ENCODE data around the gene SPEG.

DNA sequence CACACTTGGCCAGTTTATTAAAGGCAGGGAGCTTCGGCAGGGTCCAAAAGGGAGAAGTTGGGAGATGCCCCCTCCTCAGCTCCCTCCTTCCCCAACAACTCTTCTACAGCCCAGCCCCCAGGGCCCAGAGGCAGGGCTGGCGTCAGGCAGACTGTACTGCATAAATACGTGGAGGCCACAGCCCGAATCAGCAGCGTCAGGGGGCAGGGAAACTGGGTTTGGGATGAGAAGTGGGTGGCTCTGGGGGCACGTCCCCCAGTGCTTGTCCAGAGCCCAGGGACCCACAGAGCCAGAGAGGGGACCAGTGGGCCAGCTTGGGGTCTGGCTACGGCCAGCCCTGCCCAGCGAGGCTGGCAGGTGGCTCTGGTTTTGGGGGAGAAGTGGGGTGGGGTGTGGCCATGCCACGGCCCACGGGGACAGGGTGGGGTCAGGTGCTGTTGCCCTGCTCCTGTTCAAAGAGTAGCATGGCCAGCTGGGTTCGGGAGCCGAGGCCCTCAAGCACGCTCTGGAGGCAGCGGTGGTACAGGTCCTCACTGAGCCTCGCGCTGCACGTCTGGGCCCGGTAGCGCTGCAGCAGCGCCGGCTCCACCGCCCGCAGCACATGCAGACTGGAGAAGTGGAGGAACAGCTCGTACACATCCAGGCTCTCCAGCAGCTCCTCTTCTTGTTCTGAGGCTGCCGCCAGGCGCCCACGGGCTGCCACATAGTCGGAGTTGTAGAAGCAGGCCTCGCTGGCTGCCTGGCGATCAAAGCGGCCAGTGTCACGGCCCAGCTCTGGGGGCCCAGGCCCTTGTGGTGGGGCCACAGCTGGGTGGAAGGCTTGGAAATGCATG lies 104.5 kb downstream of the SPEG start:
- TF ChIP-seq, protein P1, sequence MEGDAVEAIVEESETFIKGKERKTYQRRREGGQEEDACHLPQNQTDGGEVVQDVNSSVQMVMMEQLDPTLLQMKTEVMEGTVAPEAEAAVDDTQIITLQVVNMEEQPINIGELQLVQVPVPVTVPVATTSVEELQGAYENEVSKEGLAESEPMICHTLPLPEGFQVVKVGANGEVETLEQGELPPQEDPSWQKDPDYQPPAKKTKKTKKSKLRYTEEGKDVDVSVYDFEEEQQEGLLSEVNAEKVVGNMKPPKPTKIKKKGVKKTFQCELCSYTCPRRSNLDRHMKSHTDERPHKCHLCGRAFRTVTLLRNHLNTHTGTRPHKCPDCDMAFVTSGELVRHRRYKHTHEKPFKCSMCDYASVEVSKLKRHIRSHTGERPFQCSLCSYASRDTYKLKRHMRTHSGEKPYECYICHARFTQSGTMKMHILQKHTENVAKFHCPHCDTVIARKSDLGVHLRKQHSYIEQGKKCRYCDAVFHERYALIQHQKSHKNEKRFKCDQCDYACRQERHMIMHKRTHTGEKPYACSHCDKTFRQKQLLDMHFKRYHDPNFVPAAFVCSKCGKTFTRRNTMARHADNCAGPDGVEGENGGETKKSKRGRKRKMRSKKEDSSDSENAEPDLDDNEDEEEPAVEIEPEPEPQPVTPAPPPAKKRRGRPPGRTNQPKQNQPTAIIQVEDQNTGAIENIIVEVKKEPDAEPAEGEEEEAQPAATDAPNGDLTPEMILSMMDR (IDR thresholded peaks at IDR 0.05 in 2 of 3, conservative IDR thresholded peaks at IDR 0.05 in 1 of 3; ENCODE audit: borderline replicate concordance in 1 of 3, insufficient read depth in 1 of 3, low read depth in 2 of 3, low read length in 2 of 3), result no peak
- TF ChIP-seq POLR2A (IDR thresholded peaks at IDR 0.05; ENCODE audit: borderline replicate concordance, extremely low read depth, insufficient read depth, insufficient read length), result no peak
- TF ChIP-seq EZH2phosphoT487 (IDR thresholded peaks at IDR 0.05; ENCODE audit: borderline replicate concordance), result no peak
- no peak for TF ChIP-seq SP1 (IDR thresholded peaks at IDR 0.05; ENCODE audit: low read depth)
- TF ChIP-seq POLR2AphosphoS5 (IDR thresholded peaks at IDR 0.05; ENCODE audit: low read depth, low read length), result no peak
- no peak for TF ChIP-seq SIN3A (IDR thresholded peaks at IDR 0.05; ENCODE audit: low read depth)
- TF ChIP-seq ZFX (IDR thresholded peaks at IDR 0.05), result no peak
- no peak for TF ChIP-seq YY1 (IDR thresholded peaks at IDR 0.05; ENCODE audit: extremely low read depth, insufficient replicate concordance, low read depth, low read length)
- TF ChIP-seq, protein P2, sequence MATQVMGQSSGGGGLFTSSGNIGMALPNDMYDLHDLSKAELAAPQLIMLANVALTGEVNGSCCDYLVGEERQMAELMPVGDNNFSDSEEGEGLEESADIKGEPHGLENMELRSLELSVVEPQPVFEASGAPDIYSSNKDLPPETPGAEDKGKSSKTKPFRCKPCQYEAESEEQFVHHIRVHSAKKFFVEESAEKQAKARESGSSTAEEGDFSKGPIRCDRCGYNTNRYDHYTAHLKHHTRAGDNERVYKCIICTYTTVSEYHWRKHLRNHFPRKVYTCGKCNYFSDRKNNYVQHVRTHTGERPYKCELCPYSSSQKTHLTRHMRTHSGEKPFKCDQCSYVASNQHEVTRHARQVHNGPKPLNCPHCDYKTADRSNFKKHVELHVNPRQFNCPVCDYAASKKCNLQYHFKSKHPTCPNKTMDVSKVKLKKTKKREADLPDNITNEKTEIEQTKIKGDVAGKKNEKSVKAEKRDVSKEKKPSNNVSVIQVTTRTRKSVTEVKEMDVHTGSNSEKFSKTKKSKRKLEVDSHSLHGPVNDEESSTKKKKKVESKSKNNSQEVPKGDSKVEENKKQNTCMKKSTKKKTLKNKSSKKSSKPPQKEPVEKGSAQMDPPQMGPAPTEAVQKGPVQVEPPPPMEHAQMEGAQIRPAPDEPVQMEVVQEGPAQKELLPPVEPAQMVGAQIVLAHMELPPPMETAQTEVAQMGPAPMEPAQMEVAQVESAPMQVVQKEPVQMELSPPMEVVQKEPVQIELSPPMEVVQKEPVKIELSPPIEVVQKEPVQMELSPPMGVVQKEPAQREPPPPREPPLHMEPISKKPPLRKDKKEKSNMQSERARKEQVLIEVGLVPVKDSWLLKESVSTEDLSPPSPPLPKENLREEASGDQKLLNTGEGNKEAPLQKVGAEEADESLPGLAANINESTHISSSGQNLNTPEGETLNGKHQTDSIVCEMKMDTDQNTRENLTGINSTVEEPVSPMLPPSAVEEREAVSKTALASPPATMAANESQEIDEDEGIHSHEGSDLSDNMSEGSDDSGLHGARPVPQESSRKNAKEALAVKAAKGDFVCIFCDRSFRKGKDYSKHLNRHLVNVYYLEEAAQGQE (IDR thresholded peaks at IDR 0.05; ENCODE audit: low read depth), result no peak
- no peak for TF ChIP-seq CEBPB (IDR thresholded peaks at IDR 0.05; ENCODE audit: low read depth)
- no peak for TF ChIP-seq EZH2 (IDR thresholded peaks at IDR 0.05)
